Measurements from ENCODE around the gene KRT33A.
"Not testable (repeated sequence)": the region's sequence is repeated elsewhere in the genome, so short reads cannot be mapped to it uniquely, and the experiment has no call there.

The KRT33A gene

DNA sequence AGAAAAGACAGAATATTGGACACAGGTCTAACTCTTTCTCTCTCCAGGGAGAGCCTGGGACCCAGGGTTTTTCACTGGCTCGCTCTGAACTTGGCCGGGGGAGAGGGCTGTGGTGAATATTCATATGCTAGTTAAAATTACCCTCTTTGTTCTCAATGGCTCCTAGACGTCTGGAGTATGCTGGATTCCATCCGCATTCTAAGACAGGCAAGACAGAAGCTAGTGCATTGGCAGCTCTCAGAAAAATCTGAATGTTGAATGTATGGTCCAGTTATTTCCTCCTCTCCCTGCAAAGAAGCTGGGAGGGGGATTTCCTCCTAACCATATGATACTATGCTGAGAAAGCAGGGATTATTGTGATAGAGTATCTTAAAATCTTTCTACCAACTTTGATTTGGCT is 37.0 kb upstream of the KRT33A start:
- no peaks in the 10 kb centered on the region for H3K9me3 ChIP-seq (replicated peaks; ENCODE audit: low read length)
- no peak overlapping the region for H3K9ac ChIP-seq (ENCODE audit: low read depth, low read length)
- H3K4me2 ChIP-seq (ENCODE audit: low read length): no peak overlapping the region
- no peaks in the 10 kb centered on the region for H3K27me3 ChIP-seq (ENCODE audit: control insufficient read depth, insufficient read depth, low read length)
- H3K4me3 ChIP-seq (ENCODE audit: low read length): no peak overlapping the region
- H3K4me1 ChIP-seq (ENCODE audit: control insufficient read depth, insufficient read depth, low read length): peaks cover 10% of the 10 kb centered on the region
- H3K36me3 ChIP-seq (ENCODE audit: insufficient read depth, low read length): no peaks in the 10 kb centered on the region

DNA sequence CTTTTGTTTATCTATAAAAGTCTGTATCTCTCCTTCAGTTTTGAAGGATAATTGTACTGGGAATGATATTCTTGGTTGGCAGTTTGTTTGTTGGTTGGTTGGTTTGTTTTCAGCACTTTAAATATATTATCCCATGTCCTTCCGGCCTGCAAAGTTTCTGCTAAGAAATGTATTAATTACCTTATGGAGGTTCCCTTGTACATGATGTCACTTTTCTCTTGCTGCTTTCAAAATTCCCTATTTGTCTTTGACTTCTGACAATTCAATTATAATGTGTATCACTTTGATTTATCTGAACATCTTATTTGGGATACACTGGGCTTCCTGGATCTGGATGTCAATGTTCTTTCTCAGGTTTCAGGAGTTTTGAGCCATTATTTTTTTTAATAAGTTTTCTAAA is 35.6 kb upstream of the KRT33A start:
- Histone ChIP-seq H3K4me2 (ENCODE audit: low read length) (no peak overlapping the region), H3K4me3 (ENCODE audit: low read length) (no peak overlapping the region), H3K4me1 (ENCODE audit: control insufficient read depth, insufficient read depth, low read length) (peaks cover 16% of the 10 kb centered on the region), H3K9me3 (replicated peaks; ENCODE audit: low read length) (no peaks in the 10 kb centered on the region), H3K36me3 (ENCODE audit: insufficient read depth, low read length) (no peaks in the 10 kb centered on the region), H3K9ac (ENCODE audit: low read depth, low read length) (no peak overlapping the region), H3K27me3 (ENCODE audit: control insufficient read depth, insufficient read depth, low read length) (no peaks in the 10 kb centered on the region)

DNA sequence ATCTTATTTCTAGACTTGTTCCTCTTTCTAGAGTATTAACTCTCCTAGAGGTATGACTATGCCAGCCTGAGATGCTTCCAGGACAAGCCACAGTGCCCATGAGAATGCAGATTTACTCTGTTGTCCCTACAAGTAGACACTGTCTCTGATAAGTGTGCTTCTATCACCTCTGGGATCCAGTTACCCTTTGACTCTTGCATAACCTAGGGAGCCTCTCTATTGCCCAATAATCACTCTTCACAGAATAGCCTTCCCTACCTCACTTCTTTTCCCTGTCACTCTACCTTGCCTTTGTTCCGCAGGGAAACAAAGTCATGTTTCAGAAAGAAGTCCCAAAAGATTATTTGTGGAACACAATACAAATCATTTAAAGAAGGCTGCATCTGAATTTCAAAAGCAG is 33.1 kb upstream of the KRT33A start:
- Histone ChIP-seq H3K4me2 (ENCODE audit: low read length) (no peak overlapping the region), H3K4me1 (ENCODE audit: control insufficient read depth, insufficient read depth, low read length) (peaks cover 33% of the 10 kb centered on the region), H3K4me3 (ENCODE audit: low read length) (no peak overlapping the region)

DNA sequence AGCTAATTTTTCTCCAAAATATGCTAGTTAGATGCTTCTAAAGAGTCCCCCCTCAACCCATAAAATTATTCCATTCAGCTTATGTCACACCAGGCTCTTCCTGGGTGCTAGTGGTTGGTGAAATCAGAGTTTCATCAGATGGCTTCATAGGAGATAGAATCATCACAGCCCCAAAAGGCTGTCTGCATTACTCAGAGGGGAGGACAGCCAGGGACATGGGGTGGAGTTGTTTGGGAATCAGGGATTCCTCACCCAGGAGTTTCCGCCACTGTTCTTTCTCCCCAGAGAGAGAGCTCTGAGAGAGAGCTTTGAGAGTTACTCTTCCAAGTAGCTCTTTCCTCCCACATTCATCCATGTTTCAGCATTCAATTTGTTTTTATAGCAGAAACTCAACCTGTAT is 31.8 kb upstream of the KRT33A start:
- Histone ChIP-seq H3K9me3 (replicated peaks; ENCODE audit: low read length) (no peaks in the 10 kb centered on the region), H3K4me2 (ENCODE audit: low read length) (peak overlapping the region; percentile 5), H3K27me3 (ENCODE audit: control insufficient read depth, insufficient read depth, low read length) (no peaks in the 10 kb centered on the region), H3K9ac (ENCODE audit: low read depth, low read length) (peak overlapping the region; percentile 25), H3K4me1 (ENCODE audit: control insufficient read depth, insufficient read depth, low read length) (peaks cover 45% of the 10 kb centered on the region), H3K36me3 (ENCODE audit: insufficient read depth, low read length) (peaks cover 5% of the 10 kb centered on the region), H3K4me3 (ENCODE audit: low read length) (no peak overlapping the region)

More for the DNA sequence above, 33.1 kb upstream of the KRT33A start:
- no peaks in the 10 kb centered on the region for H3K9me3 ChIP-seq (replicated peaks; ENCODE audit: low read length)
- H3K27me3 ChIP-seq (ENCODE audit: control insufficient read depth, insufficient read depth, low read length): no peaks in the 10 kb centered on the region
- H3K9ac ChIP-seq (ENCODE audit: low read depth, low read length): no peak overlapping the region
- H3K36me3 ChIP-seq (ENCODE audit: insufficient read depth, low read length): peaks cover 2% of the 10 kb centered on the region

DNA sequence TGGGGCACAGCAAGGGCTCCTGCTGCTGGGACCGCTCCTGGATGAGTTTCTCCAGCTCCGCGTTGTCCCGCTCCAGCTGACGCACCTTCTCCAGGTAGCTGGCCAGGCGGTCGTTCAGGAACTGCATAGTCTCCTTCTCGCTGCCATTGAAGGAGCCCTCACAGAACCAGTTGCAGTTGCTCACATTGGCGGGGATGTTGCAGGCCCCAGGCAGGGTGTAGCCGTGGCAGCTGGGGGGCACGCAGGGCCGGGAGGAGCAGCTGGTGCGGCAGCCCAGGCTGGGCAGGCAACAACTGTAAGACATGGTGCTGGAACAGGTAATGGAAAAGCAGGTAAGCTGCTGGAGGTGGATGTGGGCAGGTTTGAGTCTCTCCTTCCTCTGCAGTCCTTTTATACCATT is 31.3 kb upstream of the KRT33A start, which contains the start of gene KRT34:
Gene KRT34 (minus strand): TSS at position 364 of the 400 bp plus-strand sequence. CDS start 60 bp downstream, at position 304.
- not testable (repeated sequence) for H3K4me3 ChIP-seq (ENCODE audit: low read length); H3K36me3 ChIP-seq (ENCODE audit: insufficient read depth, low read length)
- H3K4me1 ChIP-seq (ENCODE audit: control insufficient read depth, insufficient read depth, low read length): peaks cover 49% of the 10 kb centered on the region

DNA sequence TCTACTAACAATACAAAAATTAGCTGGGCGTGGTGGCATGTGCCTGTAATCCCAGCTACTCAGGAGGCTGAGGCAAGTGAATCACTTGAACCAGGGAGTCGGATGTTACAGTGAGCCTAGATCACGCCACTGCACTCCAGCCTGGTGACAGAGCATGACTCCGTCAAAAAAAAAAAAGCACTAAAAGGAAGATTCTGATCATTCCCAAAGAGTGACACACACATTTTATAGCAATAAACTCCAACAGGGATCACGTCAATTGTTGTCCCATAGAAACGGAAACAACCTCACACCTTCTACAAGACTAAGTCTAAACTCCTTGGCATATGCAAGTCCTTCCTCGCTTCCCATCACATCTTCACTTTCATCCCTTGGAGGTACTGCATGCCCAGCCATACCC is 29.5 kb upstream of the KRT33A start:
- not testable (repeated sequence) for H3K27me3 ChIP-seq (ENCODE audit: control insufficient read depth, insufficient read depth, low read length); H3K9me3 ChIP-seq (replicated peaks; ENCODE audit: low read length); H3K36me3 ChIP-seq (ENCODE audit: insufficient read depth, low read length); H3K4me3 ChIP-seq (ENCODE audit: low read length)
- H3K9ac ChIP-seq (ENCODE audit: low read depth, low read length): peak overlapping the region; percentile 46
- peaks cover 52% of the 10 kb centered on the region for H3K4me1 ChIP-seq (ENCODE audit: control insufficient read depth, insufficient read depth, low read length)
- H3K4me2 ChIP-seq (ENCODE audit: low read length): peak overlapping the region; percentile 46

More for the DNA sequence above, 31.3 kb upstream of the KRT33A start, which contains the start of gene KRT34:
- H3K9ac ChIP-seq (ENCODE audit: low read depth, low read length): peak within 1 kb of the TSS; percentile 25
- not testable (repeated sequence) for H3K9me3 ChIP-seq (replicated peaks; ENCODE audit: low read length); H3K27me3 ChIP-seq (ENCODE audit: control insufficient read depth, insufficient read depth, low read length)
- H3K4me2 ChIP-seq (ENCODE audit: low read length): peak within 1 kb of the TSS; percentile 5

DNA sequence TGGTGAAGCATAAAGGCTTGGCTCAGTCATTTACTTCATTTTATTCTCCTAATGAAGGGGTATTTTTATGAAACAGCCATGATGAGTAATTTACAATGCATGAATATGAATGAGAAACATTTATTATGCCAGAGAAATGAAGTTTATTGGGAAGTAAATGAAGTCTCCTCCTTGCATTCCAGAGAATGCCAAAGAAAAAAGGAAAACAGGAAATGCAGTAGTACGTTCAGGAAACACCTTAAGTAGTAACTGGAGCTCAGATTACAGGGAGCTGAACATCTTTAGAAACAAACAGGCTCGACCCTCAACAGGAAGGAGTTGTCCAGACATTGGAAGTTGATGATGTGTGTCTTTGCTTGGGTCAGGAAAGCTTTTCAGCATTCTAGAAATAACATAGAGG is 26.9 kb upstream of the KRT33A start:
- Histone ChIP-seq H3K27me3 (ENCODE audit: control insufficient read depth, insufficient read depth, low read length) (no peaks in the 10 kb centered on the region), H3K4me2 (ENCODE audit: low read length) (no peak overlapping the region), H3K9ac (ENCODE audit: low read depth, low read length) (peak overlapping the region; percentile 24), H3K4me1 (ENCODE audit: control insufficient read depth, insufficient read depth, low read length) (peaks cover 49% of the 10 kb centered on the region), H3K36me3 (ENCODE audit: insufficient read depth, low read length) (peaks cover 5% of the 10 kb centered on the region), H3K9me3 (replicated peaks; ENCODE audit: low read length) (no peaks in the 10 kb centered on the region), H3K4me3 (ENCODE audit: low read length) (no peak overlapping the region)

DNA sequence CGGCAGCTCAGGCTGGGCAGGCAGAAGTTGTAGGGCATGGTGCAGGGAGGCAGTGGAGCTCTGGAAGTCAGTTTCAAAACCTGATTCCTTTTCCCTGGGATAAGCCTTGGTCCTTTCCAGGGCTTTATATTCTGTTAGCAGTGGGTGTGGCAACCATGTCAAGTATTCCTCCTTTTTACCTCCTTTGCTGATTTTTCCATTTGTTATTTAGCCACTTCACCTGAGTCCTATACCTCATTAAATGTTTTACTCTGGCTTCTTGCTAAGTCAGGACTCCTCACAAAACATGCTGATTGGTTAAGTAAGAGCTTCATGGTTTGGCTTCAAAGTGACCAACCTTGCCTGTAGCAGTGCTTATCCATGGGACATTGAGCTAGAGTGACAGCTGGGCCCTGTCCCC is 19.1 kb upstream of the KRT33A start, which contains the start of gene KRT33B:
Gene KRT33B (minus strand): TSS at position 101 of the 400 bp plus-strand sequence. CDS start 63 bp downstream, at position 38.
- H3K4me2 ChIP-seq (ENCODE audit: low read length): no peak within 1 kb of the TSS
- no peak within 1 kb of the TSS for H3K4me3 ChIP-seq (ENCODE audit: low read length)
- no peaks in the 10 kb centered on the region for H3K9me3 ChIP-seq (replicated peaks; ENCODE audit: low read length)
- no peaks in the 10 kb centered on the region for H3K36me3 ChIP-seq (ENCODE audit: insufficient read depth, low read length)
- H3K9ac ChIP-seq (ENCODE audit: low read depth, low read length): no peak within 1 kb of the TSS
- H3K27me3 ChIP-seq (ENCODE audit: control insufficient read depth, insufficient read depth, low read length): no peaks in the 10 kb centered on the region
- H3K4me1 ChIP-seq (ENCODE audit: control insufficient read depth, insufficient read depth, low read length): peaks cover 11% of the 10 kb centered on the region

DNA sequence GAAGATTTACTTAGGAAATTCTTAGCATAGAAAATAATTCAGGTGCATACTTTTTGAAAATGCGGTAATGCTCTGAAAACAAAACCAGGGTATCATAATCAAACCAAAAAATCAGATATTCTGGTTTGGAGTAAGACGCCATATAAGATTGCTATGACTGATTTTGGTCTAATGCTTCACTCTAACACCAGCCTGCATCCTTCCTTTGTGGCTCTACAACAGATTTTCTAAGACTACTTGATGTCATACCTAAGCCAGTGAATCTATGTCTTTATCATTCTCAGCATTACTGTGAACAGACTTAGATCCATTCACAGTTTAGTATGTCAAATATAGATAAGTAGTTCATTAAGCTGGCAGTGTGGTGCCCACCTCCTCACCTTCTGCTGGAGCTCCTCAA is 18.4 kb upstream of the KRT33A start:
- Histone ChIP-seq H3K4me3 (ENCODE audit: low read length) (no peak overlapping the region), H3K4me1 (ENCODE audit: control insufficient read depth, insufficient read depth, low read length) (peaks cover 11% of the 10 kb centered on the region), H3K9me3 (replicated peaks; ENCODE audit: low read length) (no peaks in the 10 kb centered on the region), H3K9ac (ENCODE audit: low read depth, low read length) (no peak overlapping the region), H3K36me3 (ENCODE audit: insufficient read depth, low read length) (no peaks in the 10 kb centered on the region), H3K27me3 (ENCODE audit: control insufficient read depth, insufficient read depth, low read length) (no peaks in the 10 kb centered on the region), H3K4me2 (ENCODE audit: low read length) (no peak overlapping the region)

DNA sequence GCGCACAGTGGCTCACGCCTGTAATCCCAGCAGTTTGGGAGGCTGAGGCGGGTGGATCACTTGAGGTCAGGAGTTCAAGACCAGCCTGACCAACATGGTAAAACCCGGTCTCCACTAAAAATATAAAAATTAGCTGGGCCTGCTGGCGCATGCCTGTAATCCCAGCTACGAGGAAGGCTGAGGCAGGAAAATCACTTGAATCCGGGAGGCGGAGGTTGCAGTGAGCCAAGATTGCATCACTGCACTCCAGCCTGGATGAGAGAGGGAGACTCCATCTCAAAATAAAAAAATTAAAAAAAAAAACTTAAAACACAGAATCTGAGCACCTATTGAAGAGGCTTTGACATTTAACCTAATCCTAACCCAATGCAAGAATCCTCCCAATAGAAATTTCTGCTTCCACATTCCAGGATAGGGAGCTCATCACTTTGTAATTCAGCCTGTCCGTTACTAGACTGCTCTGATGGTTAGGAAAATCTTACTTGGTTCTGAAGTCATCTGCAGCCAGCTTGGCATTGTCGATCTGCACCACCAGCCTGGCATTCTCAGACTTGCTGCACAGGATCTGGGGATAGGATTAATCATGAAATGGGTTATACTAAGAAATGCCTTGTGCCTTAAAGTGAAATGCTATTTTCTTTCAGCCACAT is 16.9 kb upstream of the KRT33A start:
- H3K9ac ChIP-seq (ENCODE audit: low read depth, low read length): peak overlapping the region; percentile 15
- H3K27me3 ChIP-seq (ENCODE audit: control insufficient read depth, insufficient read depth, low read length): no peaks in the 10 kb centered on the region
- no peaks in the 10 kb centered on the region for H3K9me3 ChIP-seq (replicated peaks; ENCODE audit: low read length)
- H3K4me3 ChIP-seq (ENCODE audit: low read length): no peak overlapping the region
- no peaks in the 10 kb centered on the region for H3K36me3 ChIP-seq (ENCODE audit: insufficient read depth, low read length)
- H3K4me2 ChIP-seq (ENCODE audit: low read length): peak overlapping the region; percentile 35
- peaks cover 11% of the 10 kb centered on the region for H3K4me1 ChIP-seq (ENCODE audit: control insufficient read depth, insufficient read depth, low read length)

DNA sequence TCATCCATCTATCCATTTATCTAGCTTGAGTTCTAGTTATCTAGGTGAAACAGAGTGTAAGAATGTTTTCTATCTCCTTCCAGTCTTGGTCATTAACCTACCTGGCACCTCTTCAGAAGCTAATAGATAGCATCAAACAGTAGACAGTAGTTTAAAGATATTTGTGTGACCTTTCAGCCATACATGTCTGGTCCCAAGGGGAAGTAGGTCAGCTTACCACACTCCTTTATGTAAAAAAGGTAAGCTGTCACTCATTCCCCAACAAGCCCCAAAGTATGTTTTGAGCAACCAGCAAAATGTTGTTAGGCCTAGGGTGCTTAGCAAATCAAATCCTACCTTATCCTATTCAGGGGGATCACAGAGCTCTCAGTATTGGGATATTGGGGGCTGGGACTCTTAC is 15.4 kb upstream of the KRT33A start:
- no peak overlapping the region for H3K4me3 ChIP-seq (ENCODE audit: low read length)
- no peak overlapping the region for H3K4me2 ChIP-seq (ENCODE audit: low read length)
- no peaks in the 10 kb centered on the region for H3K36me3 ChIP-seq (ENCODE audit: insufficient read depth, low read length)
- no peak overlapping the region for H3K9ac ChIP-seq (ENCODE audit: low read depth, low read length)
- peaks cover 11% of the 10 kb centered on the region for H3K4me1 ChIP-seq (ENCODE audit: control insufficient read depth, insufficient read depth, low read length)
- no peaks in the 10 kb centered on the region for H3K27me3 ChIP-seq (ENCODE audit: control insufficient read depth, insufficient read depth, low read length)
- H3K9me3 ChIP-seq (replicated peaks; ENCODE audit: low read length): no peaks in the 10 kb centered on the region

DNA sequence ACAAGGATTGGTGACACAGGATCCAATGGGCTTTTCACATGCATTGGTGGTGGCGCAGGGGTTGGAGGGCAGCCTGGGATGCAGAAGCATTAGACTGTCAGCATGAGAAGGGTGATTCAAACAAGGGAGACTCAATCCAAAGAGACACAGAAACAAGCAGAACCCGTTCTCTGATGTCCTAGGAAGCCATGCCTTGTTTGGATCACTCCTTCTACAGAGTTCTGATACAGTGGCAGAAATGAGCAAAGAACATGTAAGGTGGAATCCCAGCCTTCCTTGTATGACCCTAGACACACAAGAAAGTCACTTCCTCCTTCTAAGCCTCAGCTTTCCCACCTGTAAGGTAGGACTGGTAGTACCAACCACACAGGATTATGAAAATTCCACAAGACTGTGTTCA is 13.3 kb upstream of the KRT33A start:
- H3K4me1 ChIP-seq (ENCODE audit: control insufficient read depth, insufficient read depth, low read length): peaks cover 11% of the 10 kb centered on the region
- H3K9ac ChIP-seq (ENCODE audit: low read depth, low read length): no peak overlapping the region
- H3K4me3 ChIP-seq (ENCODE audit: low read length): no peak overlapping the region
- H3K4me2 ChIP-seq (ENCODE audit: low read length): no peak overlapping the region
- H3K27me3 ChIP-seq (ENCODE audit: control insufficient read depth, insufficient read depth, low read length): no peaks in the 10 kb centered on the region
- no peaks in the 10 kb centered on the region for H3K36me3 ChIP-seq (ENCODE audit: insufficient read depth, low read length)
- H3K9me3 ChIP-seq (replicated peaks; ENCODE audit: low read length): no peaks in the 10 kb centered on the region

Data from skeletal muscle satellite cell (primary cell).